HG03095 (cell line): Measurements from ENCODE around the gene C10orf53.
"Not testable (repeated sequence)": the region's sequence is repeated elsewhere in the genome, so short reads cannot be mapped to it uniquely, and the experiment has no call there.

ENCODE experiments used
- ATAC-seq: cut with Tn5 transposase; IDR thresholded peaks from one replicate; pipeline ENCODE4 v1.9.1; 2021; ENCODE audit warnings: moderate library complexity; ENCODE audit not compliant: unreplicated experiment

Gene C10orf53

GRCh38 chr10:49652421-49653272 lies 26.8 kb upstream of the C10orf53 start:
- no peak for ATAC-seq

GRCh38 chr10:49653273-49653929 lies 26.1 kb upstream of the C10orf53 start:
- ATAC-seq, result no peak

GRCh38 chr10:49654036-49654693 lies 25.3 kb upstream of the C10orf53 start:
- no peak for ATAC-seq

GRCh38 chr10:49655099-49655498 lies 24.4 kb upstream of the C10orf53 start:
- no peak for ATAC-seq

- ATAC-seq, result no peak
Measured at GRCh38 chr10:49656845-49657493, 22.5 kb upstream of the C10orf53 start.

- no peak for ATAC-seq
Measured at GRCh38 chr10:49657606-49658005, 21.8 kb upstream of the C10orf53 start.

- no peak for ATAC-seq
Measured at GRCh38 chr10:49661140-49661856, 18.2 kb upstream of the C10orf53 start.

- ATAC-seq, result no peak
Measured at GRCh38 chr10:49662169-49662830, 17.2 kb upstream of the C10orf53 start.

- ATAC-seq, result no peak
Measured at GRCh38 chr10:49663596-49663995, 15.9 kb upstream of the C10orf53 start.

GRCh38 chr10:49664006-49664841 lies 15.2 kb upstream of the C10orf53 start:
- no peak for ATAC-seq

GRCh38 chr10:49664842-49665355 lies 14.6 kb upstream of the C10orf53 start:
- ATAC-seq, result no peak

GRCh38 chr10:49666054-49666615 lies 13.3 kb upstream of the C10orf53 start:
- ATAC-seq, result no peak

- ATAC-seq, result no peak
Measured at GRCh38 chr10:49666685-49667084, 12.8 kb upstream of the C10orf53 start.

GRCh38 chr10:49667991-49668390 lies 11.5 kb upstream of the C10orf53 start:
- no peak for ATAC-seq

GRCh38 chr10:49668684-49669083 lies 10.8 kb upstream of the C10orf53 start:
- no peak for ATAC-seq

GRCh38 chr10:49678827-49679479 lies 498 bp upstream of the C10orf53 start:
- ATAC-seq, result no peak

- ATAC-seq, result not testable (repeated sequence)
Measured at GRCh38 chr10:49682449-49682848, 3.0 kb downstream of the C10orf53 start.

- no peak for ATAC-seq
Measured at GRCh38 chr10:49682879-49683278, 3.4 kb downstream of the C10orf53 start.
